ENCODE data around the gene NFATC3.

GRCh38 chr16:68183046-68183445 is 97.9 kb downstream of the NFATC3 start:
- TF ChIP-seq CTCF (IDR thresholded peaks at IDR 0.05) (no peak), EZH2 (IDR thresholded peaks at IDR 0.05; ENCODE audit: borderline replicate concordance, insufficient read depth, low read depth, low read length, poor library complexity, severe bottlenecking) (no peak)

Measured in B cell (primary cell).